COLO668 (cell line): ENCODE data around the gene LRRTM3.

ENCODE experiments used
- DNase-seq: peaks from one replicate; lab custom pipeline; 2025; ENCODE audit not compliant: unreplicated experiment; lab: John Stamatoyannopoulos, UW

The LRRTM3 gene

GRCh38 chr10:67114945-67115344 is 189.1 kb downstream of the LRRTM3 start:
- peak; percentile 10 for DNase-seq

- DNase-seq, result no peak
Observed at GRCh38 chr10:67115972-67116371, 190.1 kb downstream of the LRRTM3 start.

- DNase-seq, result no peak
Observed at GRCh38 chr10:67119651-67120050, 193.8 kb downstream of the LRRTM3 start.

DNA sequence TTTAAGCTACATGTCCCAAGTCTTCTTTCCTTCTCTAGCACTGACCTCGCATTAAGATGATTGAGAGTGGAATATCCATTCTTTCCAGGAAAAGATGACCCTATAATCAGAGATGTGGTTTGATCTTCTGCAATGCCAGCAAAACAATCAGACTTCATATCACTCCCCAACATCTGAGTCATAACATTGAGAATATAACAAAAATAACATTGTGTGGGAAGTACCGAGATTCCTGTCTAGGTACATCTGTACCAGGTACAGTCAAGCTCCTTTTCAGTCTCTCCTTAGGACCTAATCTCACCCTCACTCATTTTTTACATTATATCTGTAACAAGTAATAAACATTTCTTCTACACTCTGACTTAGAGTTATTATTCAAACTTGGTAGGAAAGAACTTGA is 201.6 kb downstream of the LRRTM3 start:
- DNase-seq, result no peak

DNA sequence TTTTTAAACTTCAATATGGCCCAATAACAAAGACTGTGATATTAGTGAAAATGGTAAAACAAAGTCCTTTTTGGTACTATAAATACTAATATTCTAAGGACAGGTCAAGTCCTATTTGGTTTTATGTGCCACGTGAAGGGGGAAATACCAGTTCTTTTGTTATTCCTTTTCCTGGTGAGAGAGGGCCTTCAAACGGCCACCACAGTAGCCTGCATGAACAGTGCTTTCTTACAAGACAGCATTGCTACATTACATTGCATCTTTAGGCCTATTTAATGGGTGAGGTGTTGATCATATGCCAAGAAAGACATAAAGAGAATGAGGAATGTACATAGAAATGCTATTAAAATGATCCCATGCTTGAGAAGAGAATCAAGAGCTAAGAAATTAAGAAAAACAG is 214.8 kb downstream of the LRRTM3 start:
- no peak for DNase-seq

GRCh38 chr10:67141300-67141699 is 215.5 kb downstream of the LRRTM3 start:
- no peak for DNase-seq

GRCh38 chr10:67144530-67144929 is 218.7 kb downstream of the LRRTM3 start:
- DNase-seq, result no peak
